K562 (cell line): ENCODE data around the gene RNF175. TPM values are rescaled to one million over a fixed set of nuclear protein-coding genes. Genes with fewer than 3 reads are reported as not detected.
A peak's percentile ranks its signal among the peaks of the same experiment; 100 is the strongest.

Source experiments
- CREM ChIP-seq: IDR thresholded peaks from 2 replicates; pipeline ENCODE4 v1.6.1; 2014; ENCODE audit warnings: antibody characterized with exemption, low read depth
- EZH2 ChIP-seq: IDR thresholded peaks from 2 replicates; pipeline ENCODE4 v1.6.1; 2012; ENCODE audit warnings: low read depth, mild to moderate bottlenecking, inconsistent platforms, low read length, borderline replicate concordance
- HDAC1 ChIP-seq, 2 experiments: fragments of 450-650 bp; IDR thresholded peaks; 2 replicates each; pipeline ENCODE4 v1.6.1; 2016 to 2017; ENCODE audit warnings: inconsistent platforms in 1 of 2, mild to moderate bottlenecking in 1 of 2, moderate library complexity in 1 of 2
- KAT2B ChIP-seq: IDR thresholded peaks from one replicate; pipeline ENCODE4 v1.6.1; 2012; ENCODE audit warnings: low read depth, mild to moderate bottlenecking, control low read depth, inconsistent platforms, low read length, moderate library complexity
- KAT8 ChIP-seq: fragments of 450-650 bp; IDR thresholded peaks from 2 replicates; pipeline ENCODE4 v1.6.1; 2016; ENCODE audit warnings: low read depth, mild to moderate bottlenecking
- LCOR ChIP-seq: sonication (generic); formaldehyde crosslinking; IDR thresholded peaks from 2 replicates; pipeline ENCODE4 v1.8.0; 2022; ENCODE audit warnings: mild to moderate bottlenecking, missing genetic modification reagents
- PML ChIP-seq: IDR thresholded peaks from 2 replicates; pipeline ENCODE4 v1.6.1; 2012; ENCODE audit warnings: low read length, inconsistent platforms
- TAF9B ChIP-seq: fragments of 450-650 bp; IDR thresholded peaks from 2 replicates; pipeline ENCODE4 v1.6.1; 2018; ENCODE audit warnings: mild to moderate bottlenecking; ENCODE audit not compliant: partially characterized antibody
- TCF7L2 ChIP-seq: fragments of 150-350 bp; IDR thresholded peaks from 2 replicates; pipeline ENCODE4 v1.6.1; 2016; ENCODE audit warnings: low read depth, mild to moderate bottlenecking, low read length, moderate library complexity
- TEAD1 ChIP-seq, 2 experiments: fragments of 450-650 bp in 1 of 2; sonication (generic) in 1 of 2; formaldehyde crosslinking; IDR thresholded peaks; 2 replicates each; pipeline versions ENCODE4 v1.4.0 to v1.8.0; 2020 to 2022; ENCODE audit warnings: mild to moderate bottlenecking in 2 of 2, missing genetic modification reagents in 1 of 2
- TFAM ChIP-seq: fragments of 250-450 bp; sonication (Bioruptor Pico); conservative IDR thresholded peaks from 2 replicates; pipeline ENCODE4 v1.5.0; 2021; ENCODE audit warnings: mild to moderate bottlenecking, moderate library complexity
- TOE1 ChIP-seq, 2 experiments: fragments of 450-650 bp in 1 of 2; sonication (generic) in 1 of 2; formaldehyde crosslinking in 1 of 2; IDR thresholded peaks; 2 replicates each; pipeline versions ENCODE4 v1.7.1 to v1.8.0; 2016 to 2022; ENCODE audit warnings: borderline replicate concordance in 2 of 2, mild to moderate bottlenecking in 2 of 2, antibody characterized with exemption in 1 of 2, inconsistent platforms in 1 of 2, low read depth in 1 of 2, missing genetic modification reagents in 1 of 2, moderate library complexity in 1 of 2
- ZNF316 ChIP-seq: fragments of 450-650 bp; IDR thresholded peaks from 2 replicates; pipeline ENCODE4 v1.6.1; 2016
- ZNF561 ChIP-seq: fragments of 450-650 bp; formaldehyde crosslinking; conservative IDR thresholded peaks from 2 replicates; pipeline ENCODE4 v1.4.0; 2020; ENCODE audit warnings: mild to moderate bottlenecking, moderate library complexity
- ZNF77 ChIP-seq: fragments of 250-450 bp; sonication (Bioruptor Pico); IDR thresholded peaks from 2 replicates; pipeline ENCODE4 v1.5.0; 2020
- ZNF785 ChIP-seq: fragments of 250-450 bp; sonication (Bioruptor Pico); IDR thresholded peaks from 2 replicates; pipeline ENCODE4 v1.4.0; 2020; ENCODE audit warnings: mild to moderate bottlenecking
- ZNF79 ChIP-seq: fragments of 250-450 bp; sonication (Bioruptor Pico); IDR thresholded peaks from 2 replicates; pipeline ENCODE4 v1.4.0; 2020; ENCODE audit warnings: low read depth, mild to moderate bottlenecking, moderate library complexity
- polyA plus RNA-seq, 8 experiments: library from polyadenylated mRNA; depleted of rRNA in 4 of 8; stranded (reverse) in 5 of 8; unstranded in 3 of 8; fragments of >200 nt; fragmentation: Nextera tagmentation in 2 of 8; fragmentation: Illumina TruSeq in 1 of 8; extraction: Ambion mirVana in 2 of 8; extraction: Trizol in 1 of 8; gene quantifications; 2 replicates each; pipeline versions ENCODE4 v1.2.1 to v1.2.3, GENCODE V29; 2011 to 2014; ENCODE audit warnings: inconsistent platforms in 1 of 8, missing spikeins in 1 of 8
- total RNA-seq, 7 experiments: library from RNA; depleted of rRNA in 6 of 7; stranded (reverse); fragments of >200 nt in 6 of 7; fragmentation: Illumina TruSeq in 2 of 7; extraction: Trizol in 2 of 7; gene quantifications; 2 replicates each; pipeline versions ENCODE4 v1.2.1 to v1.2.3, GENCODE V29; 2011 to 2021; ENCODE audit warnings: low replicate concordance in 1 of 7
- TF ChIP-seq, protein P1 (sequence below): sonication (generic); formaldehyde crosslinking; IDR thresholded peaks from 2 replicates; pipeline ENCODE4 v1.8.0; 2022; ENCODE audit warnings: missing genetic modification reagents, mild to moderate bottlenecking, borderline replicate concordance
- TF ChIP-seq, protein P2 (sequence below): fragments of 250-450 bp; sonication (Bioruptor Pico); IDR thresholded peaks from 2 replicates; pipeline ENCODE4 v1.5.0; 2021
- TF ChIP-seq, protein P3 (sequence below): fragments of 250-450 bp; sonication (Bioruptor Pico); IDR thresholded peaks from 2 replicates; pipeline ENCODE4 v1.5.0; 2021; ENCODE audit warnings: mild to moderate bottlenecking, borderline replicate concordance

The RNF175 gene
- total and polyA plus RNA-seq, 9 of the 15 experiments (the other 6 are each of a cell fraction or from before 2014, with no cell fraction given): not detected

DNA sequence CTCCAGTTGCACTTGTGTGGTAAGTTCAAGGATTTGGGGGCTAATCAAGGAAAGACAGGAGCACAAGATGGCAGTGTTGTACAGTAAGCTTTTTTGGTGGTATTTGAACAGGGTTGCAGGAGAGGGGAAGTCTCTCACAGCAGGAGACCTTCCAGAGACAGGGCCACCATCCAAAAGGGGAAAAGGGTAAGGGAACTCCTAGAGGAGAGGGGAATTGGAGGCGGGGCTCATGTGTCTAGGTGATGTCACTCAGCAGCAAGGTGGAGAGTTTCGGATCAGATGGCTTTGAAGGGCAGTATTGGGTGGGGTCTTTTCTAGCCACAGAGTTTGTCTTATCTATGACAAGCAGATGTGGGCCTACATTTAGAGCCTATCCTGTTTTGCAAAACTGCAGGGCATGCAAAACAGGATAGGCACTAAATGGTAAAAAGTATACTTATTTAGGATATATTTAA lies 13.4 kb upstream of the RNF175 start (continued):
- TF ChIP-seq TCF7L2 (peak; percentile 78), TAF9B (peak; percentile 17), EZH2 (no peak), ZNF785 (CRISPR knock-in tag) (no peak), ZNF79 (CRISPR knock-in tag) (no peak), CREM (peak; percentile 65), ZNF316 (peak; percentile 83), KAT8 (no peak), TFAM (CRISPR knock-in tag) (no peak), TEAD1 (CRISPR knock-in tag; IDR thresholded peaks at IDR 0.05) (no peak), ZNF77 (CRISPR knock-in tag) (no peak), TOE1 (IDR thresholded peaks at IDR 0.05; ENCODE audit: borderline replicate concordance) (no peak), TOE1 (CRISPR knock-in tag; IDR thresholded peaks at IDR 0.05; ENCODE audit: borderline replicate concordance, low read depth) (no peak), LCOR (CRISPR knock-in tag) (no peak), ZNF561 (CRISPR knock-in tag) (no peak), KAT2B (no peak), PML (peak; percentile 86), HDAC1 (IDR thresholded peaks at IDR 0.05) (no peak)
- TF ChIP-seq, protein P1, sequence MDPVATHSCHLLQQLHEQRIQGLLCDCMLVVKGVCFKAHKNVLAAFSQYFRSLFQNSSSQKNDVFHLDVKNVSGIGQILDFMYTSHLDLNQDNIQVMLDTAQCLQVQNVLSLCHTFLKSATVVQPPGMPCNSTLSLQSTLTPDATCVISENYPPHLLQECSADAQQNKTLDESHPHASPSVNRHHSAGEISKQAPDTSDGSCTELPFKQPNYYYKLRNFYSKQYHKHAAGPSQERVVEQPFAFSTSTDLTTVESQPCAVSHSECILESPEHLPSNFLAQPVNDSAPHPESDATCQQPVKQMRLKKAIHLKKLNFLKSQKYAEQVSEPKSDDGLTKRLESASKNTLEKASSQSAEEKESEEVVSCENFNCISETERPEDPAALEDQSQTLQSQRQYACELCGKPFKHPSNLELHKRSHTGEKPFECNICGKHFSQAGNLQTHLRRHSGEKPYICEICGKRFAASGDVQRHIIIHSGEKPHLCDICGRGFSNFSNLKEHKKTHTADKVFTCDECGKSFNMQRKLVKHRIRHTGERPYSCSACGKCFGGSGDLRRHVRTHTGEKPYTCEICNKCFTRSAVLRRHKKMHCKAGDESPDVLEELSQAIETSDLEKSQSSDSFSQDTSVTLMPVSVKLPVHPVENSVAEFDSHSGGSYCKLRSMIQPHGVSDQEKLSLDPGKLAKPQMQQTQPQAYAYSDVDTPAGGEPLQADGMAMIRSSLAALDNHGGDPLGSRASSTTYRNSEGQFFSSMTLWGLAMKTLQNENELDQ (CRISPR knock-in tag): no peak
- TF ChIP-seq, protein P2, sequence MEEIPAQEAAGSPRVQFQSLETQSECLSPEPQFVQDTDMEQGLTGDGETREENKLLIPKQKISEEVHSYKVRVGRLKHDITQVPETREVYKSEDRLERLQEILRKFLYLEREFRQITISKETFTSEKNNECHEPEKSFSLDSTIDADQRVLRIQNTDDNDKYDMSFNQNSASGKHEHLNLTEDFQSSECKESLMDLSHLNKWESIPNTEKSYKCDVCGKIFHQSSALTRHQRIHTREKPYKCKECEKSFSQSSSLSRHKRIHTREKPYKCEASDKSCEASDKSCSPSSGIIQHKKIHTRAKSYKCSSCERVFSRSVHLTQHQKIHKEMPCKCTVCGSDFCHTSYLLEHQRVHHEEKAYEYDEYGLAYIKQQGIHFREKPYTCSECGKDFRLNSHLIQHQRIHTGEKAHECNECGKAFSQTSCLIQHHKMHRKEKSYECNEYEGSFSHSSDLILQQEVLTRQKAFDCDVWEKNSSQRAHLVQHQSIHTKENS: no peak
- TF ChIP-seq, protein P3, sequence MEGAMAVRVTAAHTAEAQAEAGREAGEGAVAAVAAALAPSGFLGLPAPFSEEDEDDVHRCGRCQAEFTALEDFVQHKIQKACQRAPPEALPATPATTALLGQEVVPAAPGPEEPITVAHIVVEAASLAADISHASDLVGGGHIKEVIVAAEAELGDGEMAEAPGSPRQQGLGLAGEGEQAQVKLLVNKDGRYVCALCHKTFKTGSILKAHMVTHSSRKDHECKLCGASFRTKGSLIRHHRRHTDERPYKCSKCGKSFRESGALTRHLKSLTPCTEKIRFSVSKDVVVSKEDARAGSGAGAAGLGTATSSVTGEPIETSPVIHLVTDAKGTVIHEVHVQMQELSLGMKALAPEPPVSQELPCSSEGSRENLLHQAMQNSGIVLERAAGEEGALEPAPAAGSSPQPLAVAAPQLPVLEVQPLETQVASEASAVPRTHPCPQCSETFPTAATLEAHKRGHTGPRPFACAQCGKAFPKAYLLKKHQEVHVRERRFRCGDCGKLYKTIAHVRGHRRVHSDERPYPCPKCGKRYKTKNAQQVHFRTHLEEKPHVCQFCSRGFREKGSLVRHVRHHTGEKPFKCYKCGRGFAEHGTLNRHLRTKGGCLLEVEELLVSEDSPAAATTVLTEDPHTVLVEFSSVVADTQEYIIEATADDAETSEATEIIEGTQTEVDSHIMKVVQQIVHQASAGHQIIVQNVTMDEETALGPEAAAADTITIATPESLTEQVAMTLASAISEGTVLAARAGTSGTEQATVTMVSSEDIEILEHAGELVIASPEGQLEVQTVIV (CRISPR knock-in tag): no peak
